Esophagus squamous epithelium (tissue), 4 donors: ENCODE data around the gene ELOVL7.

ENCODE experiments used
- CTCF ChIP-seq, 6 experiments: fragments of 450-650 bp in 4 of 6; fragments of 200-600 bp in 2 of 6; sonication (generic) in 2 of 6; IDR thresholded peaks; one replicate each; pipeline ENCODE4 v1.5.1; 2016 to 2019; ENCODE audit warnings: antibody characterized with exemption in 6 of 6, mild to moderate bottlenecking in 4 of 6, moderate library complexity in 4 of 6
- POLR2A ChIP-seq, 4 donors: fragments of 450-650 bp; IDR thresholded peaks; one replicate each; pipeline ENCODE4 v1.6.1; 2017; ENCODE audit warnings: antibody characterized with exemption in 4 of 4, mild to moderate bottlenecking in 4 of 4, moderate library complexity in 3 of 4

- TF ChIP-seq POLR2A (IDR thresholded peaks at IDR 0.05) (no peak), CTCF (IDR thresholded peaks at IDR 0.05) (no peak)
Observed at GRCh38 chr5:60851626-60852025, 7.6 kb upstream of the ELOVL7 start.
